ENCODE results near the gene SND1.

The SND1 gene

GRCh38 chr7:128057909-128058308, 405.9 kb downstream of the SND1 start:
- DNase-seq (ENCODE audit: low spot score) = no peak
- TF ChIP-seq, protein P1, sequence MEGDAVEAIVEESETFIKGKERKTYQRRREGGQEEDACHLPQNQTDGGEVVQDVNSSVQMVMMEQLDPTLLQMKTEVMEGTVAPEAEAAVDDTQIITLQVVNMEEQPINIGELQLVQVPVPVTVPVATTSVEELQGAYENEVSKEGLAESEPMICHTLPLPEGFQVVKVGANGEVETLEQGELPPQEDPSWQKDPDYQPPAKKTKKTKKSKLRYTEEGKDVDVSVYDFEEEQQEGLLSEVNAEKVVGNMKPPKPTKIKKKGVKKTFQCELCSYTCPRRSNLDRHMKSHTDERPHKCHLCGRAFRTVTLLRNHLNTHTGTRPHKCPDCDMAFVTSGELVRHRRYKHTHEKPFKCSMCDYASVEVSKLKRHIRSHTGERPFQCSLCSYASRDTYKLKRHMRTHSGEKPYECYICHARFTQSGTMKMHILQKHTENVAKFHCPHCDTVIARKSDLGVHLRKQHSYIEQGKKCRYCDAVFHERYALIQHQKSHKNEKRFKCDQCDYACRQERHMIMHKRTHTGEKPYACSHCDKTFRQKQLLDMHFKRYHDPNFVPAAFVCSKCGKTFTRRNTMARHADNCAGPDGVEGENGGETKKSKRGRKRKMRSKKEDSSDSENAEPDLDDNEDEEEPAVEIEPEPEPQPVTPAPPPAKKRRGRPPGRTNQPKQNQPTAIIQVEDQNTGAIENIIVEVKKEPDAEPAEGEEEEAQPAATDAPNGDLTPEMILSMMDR (IDR thresholded peaks at IDR 0.05; ENCODE audit: extremely low read depth, missing control alignments) = no peak

GRCh38 chr7:128059143-128059988, 407.4 kb downstream of the SND1 start:
- TF ChIP-seq, protein P1 (IDR thresholded peaks at IDR 0.05; ENCODE audit: extremely low read depth, missing control alignments) = no peak
- DNase-seq (ENCODE audit: low spot score) = no peak

GRCh38 chr7:128060018-128060417, 408.0 kb downstream of the SND1 start:
- TF ChIP-seq, protein P1 (IDR thresholded peaks at IDR 0.05; ENCODE audit: extremely low read depth, missing control alignments) = no peak

DNA sequence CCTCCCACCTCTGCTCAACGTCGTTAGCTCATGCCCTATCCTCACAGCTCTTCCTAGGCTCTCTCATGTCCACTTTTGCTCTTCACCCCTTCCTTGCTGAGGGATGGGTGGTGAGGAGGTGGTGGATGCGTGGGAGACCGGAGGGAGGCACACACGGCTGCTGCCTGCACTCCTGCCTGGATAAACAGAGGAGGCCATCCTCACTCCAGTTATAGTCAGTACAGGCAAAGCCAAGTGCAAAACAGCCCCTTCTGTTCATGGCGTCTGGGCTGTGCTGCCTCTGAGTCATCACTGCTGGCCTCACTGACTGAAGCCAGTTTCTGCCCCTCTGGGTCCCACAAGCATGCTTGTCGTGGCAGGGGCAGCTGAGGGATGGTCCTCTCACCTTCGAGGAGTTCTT, 411.1 kb downstream of the SND1 start:
- DNase-seq (ENCODE audit: low spot score) = no peak
- TF ChIP-seq, protein P1 (IDR thresholded peaks at IDR 0.05; ENCODE audit: extremely low read depth, missing control alignments) = no peak

More at GRCh38 chr7:128060018-128060417, 408.0 kb downstream of the SND1 start:
- no peak for DNase-seq (ENCODE audit: low spot score)

DNA sequence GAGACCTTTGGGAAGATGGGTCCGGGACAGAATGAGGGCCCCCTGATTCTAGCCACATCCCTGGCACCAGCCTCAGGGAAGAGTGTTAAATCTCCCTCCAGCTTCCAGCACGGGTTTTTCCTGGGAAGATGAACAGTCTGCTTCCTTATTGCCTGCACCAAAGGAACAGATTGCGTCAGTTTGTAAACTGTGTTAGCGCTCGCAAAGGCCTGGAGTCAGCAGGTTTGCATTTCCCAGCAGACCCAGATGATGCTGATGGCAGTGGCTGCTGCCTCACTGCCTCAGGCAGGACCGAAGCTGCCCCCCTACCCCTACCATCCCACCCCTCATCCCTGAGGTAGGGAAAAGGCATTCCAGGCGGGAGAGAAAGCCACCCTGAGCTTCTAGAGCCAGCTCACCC, 413.9 kb downstream of the SND1 start:
- TF ChIP-seq, protein P1 (IDR thresholded peaks at IDR 0.05; ENCODE audit: extremely low read depth, missing control alignments) = no peak
- DNase-seq (ENCODE audit: low spot score) = no peak

DNA sequence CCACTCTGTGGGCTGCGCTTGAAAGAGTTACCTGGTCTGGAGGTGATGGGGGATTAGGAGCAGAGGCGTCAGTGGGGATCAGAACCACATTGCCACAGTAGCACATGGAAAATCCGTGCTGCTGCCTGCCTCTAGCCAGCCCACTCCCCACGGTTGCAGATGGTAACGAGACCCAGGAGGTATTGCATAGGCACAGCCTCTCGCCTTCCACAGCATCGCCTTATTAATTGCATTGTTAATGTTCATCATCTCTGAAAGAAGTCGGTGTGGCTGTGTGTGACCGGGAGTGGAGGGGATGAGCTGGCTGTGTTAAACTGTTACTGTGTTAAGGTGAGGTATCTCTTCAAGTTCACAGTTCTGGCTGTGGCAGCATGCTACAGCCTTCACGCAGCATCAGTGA, 414.4 kb downstream of the SND1 start:
- TF ChIP-seq, protein P1 (IDR thresholded peaks at IDR 0.05; ENCODE audit: extremely low read depth, missing control alignments) = no peak

GRCh38 chr7:128066858-128067257, 414.9 kb downstream of the SND1 start:
- TF ChIP-seq, protein P1 (IDR thresholded peaks at IDR 0.05; ENCODE audit: extremely low read depth, missing control alignments) = no peak
- no peak for DNase-seq (ENCODE audit: low spot score)

More for the DNA sequence above, 414.4 kb downstream of the SND1 start:
- no peak for DNase-seq (ENCODE audit: low spot score)

Data from GM20000 (cell line).